ENCODE data around the gene BST2. TPM values are rescaled to one million over a fixed set of nuclear protein-coding genes. Genes with fewer than 3 reads are reported as not detected.

The BST2 gene
- polyA plus RNA-seq, 3 donors, result 225 to 284 (median 272) TPM

DNA sequence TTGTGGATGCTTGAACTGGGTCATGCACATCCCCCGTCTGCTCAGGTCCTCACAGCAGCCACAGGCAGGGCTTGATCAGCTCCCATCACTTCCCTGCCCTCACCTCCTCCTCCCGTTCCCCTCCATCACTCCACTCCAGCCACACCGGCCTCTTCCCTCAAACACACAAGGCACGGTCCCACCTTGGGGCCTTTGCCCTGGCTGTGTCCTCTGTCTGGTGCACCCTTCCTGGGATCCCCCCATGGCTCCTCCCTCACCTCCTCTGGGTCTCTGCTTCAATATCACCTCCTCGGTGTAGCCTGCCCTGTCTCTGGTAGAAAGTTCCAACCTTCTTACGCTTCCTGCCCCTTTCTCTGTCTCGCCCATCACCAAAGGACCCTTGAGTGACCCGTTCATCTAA, 52.0 kb downstream of the BST2 start:
- Histone ChIP-seq H3K4me2 (replicated peaks; ENCODE audit: extremely low read depth, low read length, poor library complexity, severe bottlenecking) (no peak overlapping the region), H4K20me1 (ENCODE audit: insufficient read depth, low read length) (no peaks in the 10 kb centered on the region), H3K9me3 (replicated peaks in 1 of 2; ENCODE audit: control insufficient read depth in 1 of 2, insufficient read depth in 1 of 2, low read length in 2 of 2) (no peaks in the 10 kb centered on the region), H3K36me3 (replicated peaks in 1 of 2; ENCODE audit: control insufficient read depth in 1 of 2, insufficient read depth in 2 of 2, low read length in 2 of 2) (no peaks in the 10 kb centered on the region), H2AFZ (ENCODE audit: insufficient read depth, low read depth, low read length, poor library complexity, severe bottlenecking) (peak overlapping the region; percentile 41), H3K4me3 (replicated peaks in 1 of 3; ENCODE audit: low read depth in 2 of 3, low read length in 3 of 3) (no peak overlapping the region), H3K79me2 (ENCODE audit: insufficient read depth, low read length) (no peaks in the 10 kb centered on the region), H3K27ac (ENCODE audit: low read depth in 1 of 2, low read length in 2 of 2) (no peak overlapping the region), H3K27me3 (ENCODE audit: control insufficient read depth in 2 of 2, insufficient read depth in 2 of 2, low read length in 2 of 2) (peaks cover 0 to 14% of the 10 kb centered on the region in 2 donors), H3K9ac (ENCODE audit: insufficient read depth, low read length, poor library complexity, severe bottlenecking) (no peak overlapping the region), H3K4me1 (ENCODE audit: control insufficient read depth in 1 of 2, insufficient read depth in 2 of 2, low read length in 2 of 2) (peaks cover 3 to 5% of the 10 kb centered on the region in 2 donors)
- Mint-ChIP-seq H3K27ac (peak overlapping the region in 1 of 7 donors; percentile 39), H3K4me3 (no peak overlapping the region), H3K4me1 (peaks cover 22% of the 10 kb centered on the region), H3K36me3 (no peaks in the 10 kb centered on the region), H3K27me3 (ENCODE audit: low read depth in 3 of 3) (peaks cover 14 to 43% (median 36%) of the 10 kb centered on the region in 3 donors), H3K9me3 (peaks cover 0 to 3% (median 0%) of the 10 kb centered on the region in 7 donors)
- WGBS (ENCODE audit: insufficient coverage), result 91% methylated on average over 8 of the region's 8 CpGs
- TF ChIP-seq, protein P1, sequence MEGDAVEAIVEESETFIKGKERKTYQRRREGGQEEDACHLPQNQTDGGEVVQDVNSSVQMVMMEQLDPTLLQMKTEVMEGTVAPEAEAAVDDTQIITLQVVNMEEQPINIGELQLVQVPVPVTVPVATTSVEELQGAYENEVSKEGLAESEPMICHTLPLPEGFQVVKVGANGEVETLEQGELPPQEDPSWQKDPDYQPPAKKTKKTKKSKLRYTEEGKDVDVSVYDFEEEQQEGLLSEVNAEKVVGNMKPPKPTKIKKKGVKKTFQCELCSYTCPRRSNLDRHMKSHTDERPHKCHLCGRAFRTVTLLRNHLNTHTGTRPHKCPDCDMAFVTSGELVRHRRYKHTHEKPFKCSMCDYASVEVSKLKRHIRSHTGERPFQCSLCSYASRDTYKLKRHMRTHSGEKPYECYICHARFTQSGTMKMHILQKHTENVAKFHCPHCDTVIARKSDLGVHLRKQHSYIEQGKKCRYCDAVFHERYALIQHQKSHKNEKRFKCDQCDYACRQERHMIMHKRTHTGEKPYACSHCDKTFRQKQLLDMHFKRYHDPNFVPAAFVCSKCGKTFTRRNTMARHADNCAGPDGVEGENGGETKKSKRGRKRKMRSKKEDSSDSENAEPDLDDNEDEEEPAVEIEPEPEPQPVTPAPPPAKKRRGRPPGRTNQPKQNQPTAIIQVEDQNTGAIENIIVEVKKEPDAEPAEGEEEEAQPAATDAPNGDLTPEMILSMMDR (IDR thresholded peaks at IDR 0.05), result no peak
- DNase-seq, result no peak
- intact Hi-C loops (cut with micrococcal nuclease), result no loop called here

Other genes with a start within 250 kb of the BST2 start
- 10 to 100 TPM; 26.5 to 39.8 (median 29.7) TPM for gene USE1, start 190.3 kb downstream of the BST2 start, polyA plus RNA-seq
- 10 to 100 TPM; 31.8 to 59.9 (median 57.6) TPM for gene OCEL1, start 179.4 kb downstream of the BST2 start, polyA plus RNA-seq
- 1 to 10 TPM in 2 of 3 donors, under 1 TPM in 1; 0.87 to 5.1 (median 1.7) TPM for gene NR2F6, start 159.7 kb downstream of the BST2 start, polyA plus RNA-seq
- not detected for gene USHBP1, start 140.9 kb downstream of the BST2 start, polyA plus RNA-seq
- 100 to 1,000 TPM in 1 of 3 donors, 10 to 100 TPM in 2; 76.9 to 106 (median 90.3) TPM for gene BABAM1, start 138.2 kb downstream of the BST2 start, polyA plus RNA-seq
- gene ANKLE1, start 123.7 kb downstream of the BST2 start, polyA plus RNA-seq, result 1 to 10 TPM; 1.3 to 8.5 (median 2.2) TPM
- 10 to 100 TPM; 11.3 to 14.9 (median 12.5) TPM for gene ABHD8, start 102.2 kb downstream of the BST2 start, polyA plus RNA-seq
- gene MRPL34, start 99.8 kb downstream of the BST2 start, polyA plus RNA-seq, result 100 to 1,000 TPM in 2 of 3 donors, 10 to 100 TPM in 1; 13.2 to 208 (median 155) TPM
- 10 to 100 TPM; 22.5 to 49.5 (median 23.8) TPM for gene DDA1, start 96.1 kb downstream of the BST2 start, polyA plus RNA-seq
- 10 to 100 TPM in 1 of 3 donors, under 1 TPM in 1, not detected in 1; 0.11 to 14.1 TPM for gene ANO8, start 70.8 kb downstream of the BST2 start, polyA plus RNA-seq
- gene GTPBP3, start 68.1 kb downstream of the BST2 start, polyA plus RNA-seq, result 10 to 100 TPM in 1 of 3 donors, 1 to 10 TPM in 2; 1.0 to 22.0 (median 1.7) TPM
- gene PLVAP, start 28.3 kb downstream of the BST2 start, polyA plus RNA-seq, result under 1 TPM in 2 of 3 donors, not detected in 1; 0.08 to 0.81 TPM
- gene CCDC194, start 11.4 kb downstream of the BST2 start, polyA plus RNA-seq, result under 1 TPM in 1 of 3 donors, not detected in 2; 0.52 TPM
- 10 to 100 TPM; 43.2 to 47.8 (median 43.7) TPM for gene MVB12A, start 14.4 kb upstream of the BST2 start, polyA plus RNA-seq
- gene TMEM221, start 43.0 kb upstream of the BST2 start, polyA plus RNA-seq, result not detected
- not detected for gene NXNL1, start 55.3 kb upstream of the BST2 start, polyA plus RNA-seq
- 10 to 100 TPM; 27.1 to 36.5 (median 27.6) TPM for gene SLC27A1, start 64.9 kb upstream of the BST2 start, polyA plus RNA-seq
- 100 to 1,000 TPM; 116 to 158 (median 141) TPM for gene PGLS, start 106.0 kb upstream of the BST2 start, polyA plus RNA-seq
- 100 to 1,000 TPM in 1 of 3 donors, 10 to 100 TPM in 2; 66.8 to 176 (median 68.8) TPM for gene COLGALT1, start 150.0 kb upstream of the BST2 start, polyA plus RNA-seq

Measured in CD14-positive monocyte (primary cell).